SK-N-SH treated with all-trans-retinoic acid at 6 μM for 48 hours (cell line): ENCODE results near the gene ANAPC2.

Source experiments
- ATAC-seq: fragments of 200-7000 bp; cut with Tn5 transposase; 3 replicates; pipeline ENCODE4 v1.9.1; 2020; ENCODE audit warnings: mild to moderate bottlenecking, moderate library complexity
- BACH2 ChIP-seq: fragments of 250-450 bp; sonication (Bioruptor Pico); IDR thresholded peaks from 2 replicates; pipeline ENCODE4 v1.9.0; 2021; ENCODE audit warnings: mild to moderate bottlenecking, borderline replicate concordance
- CSDC2 ChIP-seq: fragments of 250-450 bp; sonication (Bioruptor Pico); IDR thresholded peaks from 2 replicates; pipeline ENCODE4 v1.5.0; 2020; ENCODE audit warnings: mild to moderate bottlenecking, moderate library complexity
- ESRRG ChIP-seq: fragments of 250-450 bp; sonication (Bioruptor Pico); IDR thresholded peaks from 2 replicates; pipeline ENCODE4 v1.6.1; 2021; ENCODE audit warnings: mild to moderate bottlenecking
- GLIS3 ChIP-seq: fragments of 250-450 bp; sonication (Bioruptor Pico); IDR thresholded peaks from 2 replicates; pipeline ENCODE4 v1.5.0; 2020; ENCODE audit warnings: mild to moderate bottlenecking, moderate library complexity
- ISL1 ChIP-seq: fragments of 250-450 bp; sonication (Bioruptor Pico); IDR thresholded peaks from 2 replicates; pipeline ENCODE4 v2.1.2; 2022; ENCODE audit warnings: mild to moderate bottlenecking, moderate library complexity
- OSR1 ChIP-seq: fragments of 250-450 bp; sonication (Bioruptor Pico); IDR thresholded peaks from 2 replicates; pipeline ENCODE4 v1.8.0; 2022; ENCODE audit warnings: moderate library complexity, mild to moderate bottlenecking, inconsistent platforms
- PPARA ChIP-seq: fragments of 250-450 bp; sonication (Bioruptor Pico); IDR thresholded peaks from 2 replicates; pipeline ENCODE4 v1.5.0; 2020; ENCODE audit warnings: mild to moderate bottlenecking, borderline replicate concordance
- RARB ChIP-seq: fragments of 250-450 bp; sonication (Bioruptor Pico); IDR thresholded peaks from 2 replicates; pipeline ENCODE4 v1.8.0; 2021; ENCODE audit warnings: mild to moderate bottlenecking, moderate library complexity
- SNAI2 ChIP-seq: fragments of 250-450 bp; sonication (Bioruptor Pico); IDR thresholded peaks from 2 replicates; pipeline ENCODE4 v1.5.0; 2020; ENCODE audit warnings: mild to moderate bottlenecking, moderate library complexity
- TCF4 ChIP-seq: fragments of 250-450 bp; sonication (Bioruptor Pico); IDR thresholded peaks from 2 replicates; pipeline ENCODE4 v1.8.0; 2021; ENCODE audit warnings: mild to moderate bottlenecking, moderate library complexity, borderline replicate concordance
- TOX ChIP-seq: fragments of 250-450 bp; sonication (Bioruptor Pico); IDR thresholded peaks from 2 replicates; pipeline ENCODE4 v1.8.0; 2021; ENCODE audit warnings: mild to moderate bottlenecking, moderate library complexity, borderline replicate concordance
- ZC3H10 ChIP-seq: fragments of 250-450 bp; sonication (Bioruptor Pico); IDR thresholded peaks from 2 replicates; pipeline ENCODE4 v1.5.1; 2021; ENCODE audit warnings: mild to moderate bottlenecking, moderate library complexity
- ZFP3 ChIP-seq: fragments of 250-450 bp; sonication (Bioruptor Pico); IDR thresholded peaks from 2 replicates; pipeline ENCODE4 v1.5.0; 2020; ENCODE audit warnings: mild to moderate bottlenecking, moderate library complexity
- ZFP30 ChIP-seq: fragments of 450-650 bp; formaldehyde crosslinking; IDR thresholded peaks from 2 replicates; pipeline ENCODE4 v1.5.0; 2022; ENCODE audit warnings: mild to moderate bottlenecking, moderate library complexity
- ZNF565 ChIP-seq: fragments of 450-650 bp; formaldehyde crosslinking; conservative IDR thresholded peaks from 2 replicates; pipeline ENCODE4 v1.5.0; 2020; ENCODE audit warnings: low read depth, mild to moderate bottlenecking, moderate library complexity
- ZNF8 ChIP-seq: fragments of 450-650 bp; formaldehyde crosslinking; IDR thresholded peaks from 2 replicates; pipeline ENCODE4 v1.5.0; 2020; ENCODE audit warnings: mild to moderate bottlenecking, moderate library complexity
- TF ChIP-seq, protein P1 (sequence below): fragments of 250-450 bp; sonication (Bioruptor Pico); IDR thresholded peaks from 2 replicates; pipeline ENCODE4 v1.5.1; 2020; ENCODE audit warnings: low read depth, mild to moderate bottlenecking, moderate library complexity
- TF ChIP-seq, protein P2 (sequence below): fragments of 250-450 bp; sonication (Bioruptor Pico); IDR thresholded peaks from 2 replicates; pipeline ENCODE4 v1.8.0; 2020; ENCODE audit warnings: mild to moderate bottlenecking, moderate library complexity, borderline replicate concordance
- TF ChIP-seq, protein P3 (sequence below): fragments of 250-450 bp; sonication (Bioruptor Pico); IDR thresholded peaks from 2 replicates; pipeline ENCODE4 v1.8.0; 2021; ENCODE audit warnings: low read depth, mild to moderate bottlenecking, moderate library complexity, borderline replicate concordance
- TF ChIP-seq, protein P4 (sequence below): fragments of 250-450 bp; sonication (Bioruptor Pico); IDR thresholded peaks from 2 replicates; pipeline ENCODE4 v1.5.0; 2020; ENCODE audit warnings: mild to moderate bottlenecking, moderate library complexity

Gene ANAPC2

DNA sequence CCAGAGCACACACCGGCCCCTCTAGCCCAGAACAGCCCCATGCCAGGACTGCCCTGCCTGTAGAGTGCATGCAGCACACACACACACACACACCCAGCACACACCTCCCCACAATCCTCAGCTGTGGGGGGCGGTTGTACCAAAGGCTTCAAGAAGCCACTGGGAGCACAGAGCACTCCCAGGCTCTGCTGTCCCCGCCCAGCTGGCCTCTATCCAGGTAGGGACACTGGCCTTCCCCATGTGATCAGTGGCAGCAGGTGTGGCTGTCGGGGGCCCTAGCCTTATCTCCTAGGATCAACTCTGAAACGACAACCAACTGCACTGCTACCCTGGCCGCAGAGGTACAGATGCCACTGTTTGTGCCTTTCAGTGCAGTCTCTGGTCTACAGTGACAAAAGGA lies 2.0 kb downstream of the ANAPC2 start (continued):
- TF ChIP-seq, protein P1, sequence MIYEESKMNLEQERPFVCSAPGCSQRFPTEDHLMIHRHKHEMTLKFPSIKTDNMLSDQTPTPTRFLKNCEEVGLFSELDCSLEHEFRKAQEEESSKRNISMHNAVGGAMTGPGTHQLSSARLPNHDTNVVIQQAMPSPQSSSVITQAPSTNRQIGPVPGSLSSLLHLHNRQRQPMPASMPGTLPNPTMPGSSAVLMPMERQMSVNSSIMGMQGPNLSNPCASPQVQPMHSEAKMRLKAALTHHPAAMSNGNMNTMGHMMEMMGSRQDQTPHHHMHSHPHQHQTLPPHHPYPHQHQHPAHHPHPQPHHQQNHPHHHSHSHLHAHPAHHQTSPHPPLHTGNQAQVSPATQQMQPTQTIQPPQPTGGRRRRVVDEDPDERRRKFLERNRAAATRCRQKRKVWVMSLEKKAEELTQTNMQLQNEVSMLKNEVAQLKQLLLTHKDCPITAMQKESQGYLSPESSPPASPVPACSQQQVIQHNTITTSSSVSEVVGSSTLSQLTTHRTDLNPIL (CRISPR knock-in tag) = no peak
- TF ChIP-seq BACH2 (CRISPR knock-in tag) = no peak
- no peak for TF ChIP-seq CSDC2 (CRISPR knock-in tag)
- no peak for TF ChIP-seq PPARA (CRISPR knock-in tag)
- no peak for TF ChIP-seq TOX (CRISPR knock-in tag)
- no peak for TF ChIP-seq RARB (CRISPR knock-in tag)
- TF ChIP-seq GLIS3 (CRISPR knock-in tag) = no peak
- TF ChIP-seq, protein P2, sequence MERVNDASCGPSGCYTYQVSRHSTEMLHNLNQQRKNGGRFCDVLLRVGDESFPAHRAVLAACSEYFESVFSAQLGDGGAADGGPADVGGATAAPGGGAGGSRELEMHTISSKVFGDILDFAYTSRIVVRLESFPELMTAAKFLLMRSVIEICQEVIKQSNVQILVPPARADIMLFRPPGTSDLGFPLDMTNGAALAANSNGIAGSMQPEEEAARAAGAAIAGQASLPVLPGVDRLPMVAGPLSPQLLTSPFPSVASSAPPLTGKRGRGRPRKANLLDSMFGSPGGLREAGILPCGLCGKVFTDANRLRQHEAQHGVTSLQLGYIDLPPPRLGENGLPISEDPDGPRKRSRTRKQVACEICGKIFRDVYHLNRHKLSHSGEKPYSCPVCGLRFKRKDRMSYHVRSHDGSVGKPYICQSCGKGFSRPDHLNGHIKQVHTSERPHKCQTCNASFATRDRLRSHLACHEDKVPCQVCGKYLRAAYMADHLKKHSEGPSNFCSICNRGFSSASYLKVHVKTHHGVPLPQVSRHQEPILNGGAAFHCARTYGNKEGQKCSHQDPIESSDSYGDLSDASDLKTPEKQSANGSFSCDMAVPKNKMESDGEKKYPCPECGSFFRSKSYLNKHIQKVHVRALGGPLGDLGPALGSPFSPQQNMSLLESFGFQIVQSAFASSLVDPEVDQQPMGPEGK (CRISPR knock-in tag) = no peak
- TF ChIP-seq, protein P3, sequence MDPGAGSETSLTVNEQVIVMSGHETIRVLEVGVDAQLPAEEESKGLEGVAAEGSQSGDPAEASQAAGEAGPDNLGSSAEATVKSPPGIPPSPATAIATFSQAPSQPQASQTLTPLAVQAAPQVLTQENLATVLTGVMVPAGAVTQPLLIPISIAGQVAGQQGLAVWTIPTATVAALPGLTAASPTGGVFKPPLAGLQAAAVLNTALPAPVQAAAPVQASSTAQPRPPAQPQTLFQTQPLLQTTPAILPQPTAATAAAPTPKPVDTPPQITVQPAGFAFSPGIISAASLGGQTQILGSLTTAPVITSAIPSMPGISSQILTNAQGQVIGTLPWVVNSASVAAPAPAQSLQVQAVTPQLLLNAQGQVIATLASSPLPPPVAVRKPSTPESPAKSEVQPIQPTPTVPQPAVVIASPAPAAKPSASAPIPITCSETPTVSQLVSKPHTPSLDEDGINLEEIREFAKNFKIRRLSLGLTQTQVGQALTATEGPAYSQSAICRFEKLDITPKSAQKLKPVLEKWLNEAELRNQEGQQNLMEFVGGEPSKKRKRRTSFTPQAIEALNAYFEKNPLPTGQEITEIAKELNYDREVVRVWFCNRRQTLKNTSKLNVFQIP (CRISPR knock-in tag) = no peak
- TF ChIP-seq TCF4 (CRISPR knock-in tag) = no peak
- TF ChIP-seq ESRRG (CRISPR knock-in tag) = no peak

DNA sequence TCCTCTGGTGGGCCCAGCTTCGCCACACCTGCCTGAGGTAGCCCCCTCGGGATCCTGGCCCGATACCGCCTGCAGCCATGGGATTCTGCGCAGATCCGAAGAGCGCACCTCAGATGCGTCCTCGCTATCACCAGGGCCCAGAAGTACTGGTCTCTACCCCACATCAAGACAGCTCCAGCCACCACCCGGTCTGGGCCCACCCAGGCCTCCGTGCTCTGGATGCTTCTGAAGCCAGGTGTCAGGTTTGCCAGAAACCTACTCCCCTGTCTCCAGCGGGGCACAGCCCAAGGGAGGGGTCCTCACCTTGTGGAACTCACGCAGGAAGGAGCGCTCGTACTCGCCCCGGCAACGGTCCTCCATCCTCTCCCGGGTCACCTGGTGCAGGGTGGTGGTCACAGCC lies 2.4 kb downstream of the ANAPC2 start:
- TF ChIP-seq TOX (CRISPR knock-in tag) (no peak), ISL1 (no peak), ZC3H10 (CRISPR knock-in tag) (no peak)
- TF ChIP-seq, protein P4, sequence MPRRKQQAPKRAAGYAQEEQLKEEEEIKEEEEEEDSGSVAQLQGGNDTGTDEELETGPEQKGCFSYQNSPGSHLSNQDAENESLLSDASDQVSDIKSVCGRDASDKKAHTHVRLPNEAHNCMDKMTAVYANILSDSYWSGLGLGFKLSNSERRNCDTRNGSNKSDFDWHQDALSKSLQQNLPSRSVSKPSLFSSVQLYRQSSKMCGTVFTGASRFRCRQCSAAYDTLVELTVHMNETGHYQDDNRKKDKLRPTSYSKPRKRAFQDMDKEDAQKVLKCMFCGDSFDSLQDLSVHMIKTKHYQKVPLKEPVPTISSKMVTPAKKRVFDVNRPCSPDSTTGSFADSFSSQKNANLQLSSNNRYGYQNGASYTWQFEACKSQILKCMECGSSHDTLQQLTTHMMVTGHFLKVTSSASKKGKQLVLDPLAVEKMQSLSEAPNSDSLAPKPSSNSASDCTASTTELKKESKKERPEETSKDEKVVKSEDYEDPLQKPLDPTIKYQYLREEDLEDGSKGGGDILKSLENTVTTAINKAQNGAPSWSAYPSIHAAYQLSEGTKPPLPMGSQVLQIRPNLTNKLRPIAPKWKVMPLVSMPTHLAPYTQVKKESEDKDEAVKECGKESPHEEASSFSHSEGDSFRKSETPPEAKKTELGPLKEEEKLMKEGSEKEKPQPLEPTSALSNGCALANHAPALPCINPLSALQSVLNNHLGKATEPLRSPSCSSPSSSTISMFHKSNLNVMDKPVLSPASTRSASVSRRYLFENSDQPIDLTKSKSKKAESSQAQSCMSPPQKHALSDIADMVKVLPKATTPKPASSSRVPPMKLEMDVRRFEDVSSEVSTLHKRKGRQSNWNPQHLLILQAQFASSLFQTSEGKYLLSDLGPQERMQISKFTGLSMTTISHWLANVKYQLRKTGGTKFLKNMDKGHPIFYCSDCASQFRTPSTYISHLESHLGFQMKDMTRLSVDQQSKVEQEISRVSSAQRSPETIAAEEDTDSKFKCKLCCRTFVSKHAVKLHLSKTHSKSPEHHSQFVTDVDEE (CRISPR knock-in tag) = no peak
- TF ChIP-seq, protein P3 (CRISPR knock-in tag) = no peak
- ATAC-seq = no peak

DNA sequence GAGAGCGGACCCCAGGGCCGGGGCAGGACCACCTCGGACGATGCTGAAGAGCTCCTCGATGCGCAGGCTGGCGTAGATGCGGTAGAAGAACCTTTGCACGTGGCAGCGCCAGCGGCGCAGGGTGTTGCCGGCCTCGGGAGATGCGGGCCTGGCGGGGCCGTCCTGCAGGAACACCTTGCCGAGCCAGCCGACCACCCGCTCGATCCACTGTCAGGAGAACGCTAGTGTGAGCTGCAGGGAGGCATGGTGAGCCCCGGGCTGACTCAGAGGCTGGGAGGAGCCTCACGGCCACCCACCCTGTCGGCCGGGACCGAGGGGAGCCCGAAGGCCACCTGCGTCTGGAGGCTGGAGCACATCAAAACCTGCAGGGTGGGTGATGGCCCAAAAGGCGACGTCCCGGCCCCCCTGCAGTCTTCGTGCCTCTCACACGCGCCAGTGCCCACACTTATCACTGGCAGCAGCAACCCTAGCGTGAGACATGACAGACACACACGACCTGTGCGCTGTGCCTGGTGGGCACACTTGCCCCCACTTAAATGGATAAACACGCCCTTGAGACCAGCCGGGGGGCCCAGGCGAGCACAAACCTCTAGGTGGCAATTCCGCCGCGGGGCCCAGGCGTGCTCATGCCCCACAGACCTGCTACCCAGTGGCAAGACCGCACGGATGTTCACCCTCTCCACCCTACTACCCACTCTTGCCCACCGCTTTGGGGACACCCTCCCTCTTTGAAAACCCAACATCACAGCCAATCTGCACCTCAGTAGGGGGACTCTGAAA lies 3.3 kb downstream of the ANAPC2 start:
- ATAC-seq = no peak
- TF ChIP-seq BACH2 (CRISPR knock-in tag) = no peak
- no peak for TF ChIP-seq TOX (CRISPR knock-in tag)
- TF ChIP-seq, protein P1 (CRISPR knock-in tag) = no peak
- TF ChIP-seq GLIS3 (CRISPR knock-in tag) = no peak
- no peak for TF ChIP-seq ZFP3 (CRISPR knock-in tag)
- no peak for TF ChIP-seq SNAI2 (CRISPR knock-in tag)
- TF ChIP-seq PPARA (CRISPR knock-in tag) = no peak
- no peak for TF ChIP-seq ZNF565 (CRISPR knock-in tag)
- no peak for TF ChIP-seq RARB (CRISPR knock-in tag)
- no peak for TF ChIP-seq ZFP30 (CRISPR knock-in tag)
- TF ChIP-seq, protein P4 (CRISPR knock-in tag) = no peak
- no peak for TF ChIP-seq OSR1 (CRISPR knock-in tag)
- no peak for TF ChIP-seq ZNF8 (CRISPR knock-in tag)
- TF ChIP-seq, protein P3 (CRISPR knock-in tag) = no peak
